GM23338 (cell line): Measurements from ENCODE around the gene ZBTB7B. TPM values are rescaled to one million over a fixed set of nuclear protein-coding genes. Genes with fewer than 3 reads are reported as not detected.

ENCODE experiments used
- ATAC-seq: fragments of 200-7000 bp; cut with Tn5 transposase; 3 replicates; pipeline ENCODE4 v1.9.1; 2020
- DNase-seq: peaks from one replicate; pipeline ENCODE4 v3.0.0-alpha.2; 2015; ENCODE audit warnings: low spot score
- H2AFZ ChIP-seq: fragments of 200-600 bp; sonication (generic); 2 replicates; pipeline ENCODE4 v1.8.0; 2016; ENCODE audit warnings: antibody characterized with exemption, mild to moderate bottlenecking, moderate library complexity
- H3F3A ChIP-seq: fragments of 200-600 bp; sonication (generic); replicated peaks from 2 replicates; pipeline ENCODE4 v1.8.0; 2017; ENCODE audit warnings: antibody characterized with exemption, mixed run types, low read depth
- H3K27ac ChIP-seq: fragments of 200-600 bp; sonication (generic); 2 replicates; pipeline ENCODE4 v1.6.1; 2016; ENCODE audit warnings: low read depth
- H3K27me3 ChIP-seq: fragments of 200-600 bp; sonication (generic); 2 replicates; pipeline ENCODE4 v1.8.0; 2016; ENCODE audit warnings: mild to moderate bottlenecking, mixed run types, moderate library complexity; ENCODE audit not compliant: insufficient read depth
- H3K36me3 ChIP-seq: fragments of 200-600 bp; sonication (generic); 2 replicates; pipeline ENCODE4 v1.8.0; 2016; ENCODE audit warnings: mild to moderate bottlenecking; ENCODE audit not compliant: insufficient read depth
- H3K4me1 ChIP-seq: fragments of 200-600 bp; sonication (generic); 2 replicates; pipeline ENCODE4 v1.8.0; 2016; ENCODE audit warnings: mild to moderate bottlenecking, moderate library complexity; ENCODE audit not compliant: insufficient read depth
- H3K4me2 ChIP-seq: fragments of 200-600 bp; sonication (generic); 2 replicates; pipeline ENCODE4 v1.7.1; 2017; ENCODE audit warnings: mixed run types
- H3K4me3 ChIP-seq: fragments of 200-600 bp; sonication (generic); 2 replicates; pipeline ENCODE4 v1.6.1; 2016; ENCODE audit warnings: mixed run types
- H3K79me2 ChIP-seq: fragments of 200-600 bp; sonication (generic); replicated peaks from 2 replicates; pipeline ENCODE4 v1.8.0; 2017; ENCODE audit warnings: mild to moderate bottlenecking; ENCODE audit not compliant: insufficient read depth
- H3K9me2 ChIP-seq: fragments of 200-600 bp; sonication (generic); 2 replicates; pipeline ENCODE4 v1.8.0; 2017; ENCODE audit not compliant: insufficient read depth
- H4K20me1 ChIP-seq: fragments of 200-600 bp; sonication (generic); replicated peaks from 2 replicates; pipeline ENCODE4 v1.8.0; 2017; ENCODE audit warnings: mild to moderate bottlenecking; ENCODE audit not compliant: insufficient read depth
- H3K27ac Mint-ChIP-seq: 2 replicates; pipeline ENCODE4 v1.8.0; 2020; ENCODE audit warnings: inconsistent platforms, mild to moderate bottlenecking, moderate library complexity, mixed read lengths
- H3K27me3 Mint-ChIP-seq: 3 replicates; pipeline ENCODE4 v1.8.0; 2022; ENCODE audit warnings: low read depth, mild to moderate bottlenecking, moderate library complexity, mixed read lengths, inconsistent platforms; ENCODE audit not compliant: insufficient read depth, poor library complexity
- H3K36me3 Mint-ChIP-seq: 3 replicates; pipeline ENCODE4 v1.8.0; 2021; ENCODE audit warnings: low read depth, mild to moderate bottlenecking, inconsistent platforms, moderate library complexity, mixed read lengths
- H3K4me1 Mint-ChIP-seq: 3 replicates; pipeline ENCODE4 v1.8.0; 2020; ENCODE audit warnings: mild to moderate bottlenecking, inconsistent platforms, mixed read lengths
- H3K4me3 Mint-ChIP-seq: 3 replicates; pipeline ENCODE4 v1.8.0; 2021; ENCODE audit warnings: moderate library complexity, mild to moderate bottlenecking, inconsistent platforms, mixed read lengths
- H3K9me3 Mint-ChIP-seq: 3 replicates; pipeline ENCODE4 v1.8.0; 2020; ENCODE audit warnings: moderate library complexity, mild to moderate bottlenecking, inconsistent platforms, mixed read lengths
- CREB1 ChIP-seq: fragments of 250-450 bp; sonication (Bioruptor Pico); IDR thresholded peaks from 2 replicates; pipeline ENCODE4 v1.5.0; 2020; ENCODE audit warnings: low read depth, mild to moderate bottlenecking, moderate library complexity
- EZH2 ChIP-seq: fragments of 200-600 bp; sonication (generic); IDR thresholded peaks from one replicate; pipeline ENCODE4 v1.8.0; 2017; ENCODE audit warnings: antibody characterized with exemption, mild to moderate bottlenecking, low read depth; ENCODE audit not compliant: unreplicated experiment
- EZH2phosphoT487 ChIP-seq: fragments of 200-600 bp; sonication (generic); IDR thresholded peaks from one replicate; pipeline ENCODE4 v1.8.1; 2018; ENCODE audit warnings: antibody characterized with exemption; ENCODE audit not compliant: unreplicated experiment
- JUNB ChIP-seq: IDR thresholded peaks from one replicate; pipeline ENCODE4 v1.6.1; 2016; ENCODE audit warnings: antibody characterized with exemption; ENCODE audit not compliant: unreplicated experiment
- NANOG ChIP-seq: IDR thresholded peaks from 2 replicates; pipeline ENCODE4 v1.6.1; 2016; ENCODE audit warnings: antibody characterized with exemption, borderline replicate concordance
- POLR2AphosphoS5 ChIP-seq: IDR thresholded peaks from 2 replicates; pipeline ENCODE4 v1.6.1; 2016; ENCODE audit warnings: antibody characterized with exemption, low read depth
- REST ChIP-seq: IDR thresholded peaks from one replicate; pipeline ENCODE4 v1.6.1; 2018; ENCODE audit warnings: antibody characterized with exemption; ENCODE audit not compliant: unreplicated experiment
- STAT1 ChIP-seq: IDR thresholded peaks from one replicate; pipeline ENCODE4 v1.6.1; 2016; ENCODE audit warnings: antibody characterized with exemption; ENCODE audit not compliant: unreplicated experiment
- ZNF114 ChIP-seq: fragments of 250-450 bp; sonication (Bioruptor Pico); IDR thresholded peaks from 2 replicates; pipeline ENCODE4 v1.5.0; 2020; ENCODE audit warnings: mild to moderate bottlenecking, moderate library complexity
- ZNF331 ChIP-seq: fragments of 250-450 bp; sonication (Bioruptor Pico); IDR thresholded peaks from 2 replicates; pipeline ENCODE4 v1.5.0; 2020; ENCODE audit warnings: low read depth, mild to moderate bottlenecking, moderate library complexity
- polyA plus RNA-seq: library from polyadenylated mRNA; unstranded; fragments of >200 nt; fragmentation: Nextera tagmentation; extraction: Ambion mirVana; gene quantifications from 2 replicates; pipeline ENCODE4 v1.2.1, GENCODE V29; 2016
- total RNA-seq: library from RNA; depleted of rRNA; stranded (reverse); fragments of >200 nt; shearing (Covaris generic); gene quantifications from 2 replicates; pipeline ENCODE4 v1.2.3, GENCODE V29; 2014
- TF ChIP-seq, protein P1 (sequence below): fragments of 250-450 bp; sonication (Bioruptor Pico); IDR thresholded peaks from 2 replicates; pipeline ENCODE4 v1.5.0; 2020; ENCODE audit warnings: mild to moderate bottlenecking, moderate library complexity
- TF ChIP-seq, protein P2 (sequence below): IDR thresholded peaks from 2 replicates; pipeline ENCODE4 v1.6.1; 2016; ENCODE audit warnings: antibody characterized with exemption
- TF ChIP-seq, protein P3 (sequence below), 2 experiments: fragments of 200-600 bp in 1 of 2; sonication (generic) in 1 of 2; conservative IDR thresholded peaks; 2 replicates each; pipeline versions ENCODE4 v1.5.1 to v1.6.1; 2016 to 2017; ENCODE audit warnings: antibody characterized with exemption in 2 of 2, low read depth in 2 of 2, mild to moderate bottlenecking in 2 of 2, moderate library complexity in 1 of 2

The ZBTB7B gene
- total and polyA plus RNA-seq, 2 experiments from 2014 or later = 3.6 to 32.6 TPM

- TF ChIP-seq ZNF114 (CRISPR knock-in tag) = no peak
- no peak for TF ChIP-seq STAT1
- no peak for TF ChIP-seq JUNB
- TF ChIP-seq NANOG = no peak
- TF ChIP-seq POLR2AphosphoS5 = no peak
- TF ChIP-seq, protein P1, sequence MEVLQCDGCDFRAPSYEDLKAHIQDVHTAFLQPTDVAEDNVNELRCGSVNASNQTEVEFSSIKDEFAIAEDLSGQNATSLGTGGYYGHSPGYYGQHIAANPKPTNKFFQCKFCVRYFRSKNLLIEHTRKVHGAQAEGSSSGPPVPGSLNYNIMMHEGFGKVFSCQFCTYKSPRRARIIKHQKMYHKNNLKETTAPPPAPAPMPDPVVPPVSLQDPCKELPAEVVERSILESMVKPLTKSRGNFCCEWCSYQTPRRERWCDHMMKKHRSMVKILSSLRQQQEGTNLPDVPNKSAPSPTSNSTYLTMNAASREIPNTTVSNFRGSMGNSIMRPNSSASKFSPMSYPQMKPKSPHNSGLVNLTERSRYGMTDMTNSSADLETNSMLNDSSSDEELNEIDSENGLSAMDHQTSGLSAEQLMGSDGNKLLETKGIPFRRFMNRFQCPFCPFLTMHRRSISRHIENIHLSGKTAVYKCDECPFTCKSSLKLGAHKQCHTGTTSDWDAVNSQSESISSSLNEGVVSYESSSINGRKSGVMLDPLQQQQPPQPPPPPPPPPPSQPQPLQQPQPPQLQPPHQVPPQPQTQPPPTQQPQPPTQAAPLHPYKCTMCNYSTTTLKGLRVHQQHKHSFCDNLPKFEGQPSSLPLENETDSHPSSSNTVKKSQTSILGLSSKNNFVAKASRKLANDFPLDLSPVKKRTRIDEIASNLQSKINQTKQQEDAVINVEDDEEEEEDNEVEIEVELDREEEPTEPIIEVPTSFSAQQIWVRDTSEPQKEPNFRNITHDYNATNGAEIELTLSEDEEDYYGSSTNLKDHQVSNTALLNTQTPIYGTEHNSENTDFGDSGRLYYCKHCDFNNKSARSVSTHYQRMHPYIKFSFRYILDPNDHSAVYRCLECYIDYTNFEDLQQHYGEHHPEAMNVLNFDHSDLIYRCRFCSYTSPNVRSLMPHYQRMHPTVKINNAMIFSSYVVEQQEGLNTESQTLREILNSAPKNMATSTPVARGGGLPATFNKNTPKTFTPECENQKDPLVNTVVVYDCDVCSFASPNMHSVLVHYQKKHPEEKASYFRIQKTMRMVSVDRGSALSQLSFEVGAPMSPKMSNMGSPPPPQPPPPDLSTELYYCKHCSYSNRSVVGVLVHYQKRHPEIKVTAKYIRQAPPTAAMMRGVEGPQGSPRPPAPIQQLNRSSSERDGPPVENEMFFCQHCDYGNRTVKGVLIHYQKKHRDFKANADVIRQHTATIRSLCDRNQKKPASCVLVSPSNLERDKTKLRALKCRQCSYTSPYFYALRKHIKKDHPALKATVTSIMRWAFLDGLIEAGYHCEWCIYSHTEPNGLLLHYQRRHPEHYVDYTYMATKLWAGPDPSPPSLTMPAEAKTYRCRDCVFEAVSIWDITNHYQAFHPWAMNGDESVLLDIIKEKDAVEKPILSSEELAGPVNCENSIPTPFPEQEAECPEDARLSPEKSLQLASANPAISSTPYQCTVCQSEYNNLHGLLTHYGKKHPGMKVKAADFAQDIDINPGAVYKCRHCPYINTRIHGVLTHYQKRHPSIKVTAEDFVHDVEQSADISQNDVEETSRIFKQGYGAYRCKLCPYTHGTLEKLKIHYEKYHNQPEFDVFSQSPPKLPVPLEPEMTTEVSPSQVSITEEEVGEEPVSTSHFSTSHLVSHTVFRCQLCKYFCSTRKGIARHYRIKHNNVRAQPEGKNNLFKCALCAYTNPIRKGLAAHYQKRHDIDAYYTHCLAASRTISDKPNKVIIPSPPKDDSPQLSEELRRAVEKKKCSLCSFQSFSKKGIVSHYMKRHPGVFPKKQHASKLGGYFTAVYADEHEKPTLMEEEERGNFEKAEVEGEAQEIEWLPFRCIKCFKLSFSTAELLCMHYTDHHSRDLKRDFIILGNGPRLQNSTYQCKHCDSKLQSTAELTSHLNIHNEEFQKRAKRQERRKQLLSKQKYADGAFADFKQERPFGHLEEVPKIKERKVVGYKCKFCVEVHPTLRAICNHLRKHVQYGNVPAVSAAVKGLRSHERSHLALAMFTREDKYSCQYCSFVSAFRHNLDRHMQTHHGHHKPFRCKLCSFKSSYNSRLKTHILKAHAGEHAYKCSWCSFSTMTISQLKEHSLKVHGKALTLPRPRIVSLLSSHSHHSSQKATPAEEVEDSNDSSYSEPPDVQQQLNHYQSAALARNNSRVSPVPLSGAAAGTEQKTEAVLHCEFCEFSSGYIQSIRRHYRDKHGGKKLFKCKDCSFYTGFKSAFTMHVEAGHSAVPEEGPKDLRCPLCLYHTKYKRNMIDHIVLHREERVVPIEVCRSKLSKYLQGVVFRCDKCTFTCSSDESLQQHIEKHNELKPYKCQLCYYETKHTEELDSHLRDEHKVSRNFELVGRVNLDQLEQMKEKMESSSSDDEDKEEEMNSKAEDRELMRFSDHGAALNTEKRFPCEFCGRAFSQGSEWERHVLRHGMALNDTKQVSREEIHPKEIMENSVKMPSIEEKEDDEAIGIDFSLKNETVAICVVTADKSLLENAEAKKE (CRISPR knock-in tag) = no peak
- no peak for TF ChIP-seq ZNF331 (CRISPR knock-in tag)
- no peak for TF ChIP-seq EZH2
- TF ChIP-seq, protein P2, sequence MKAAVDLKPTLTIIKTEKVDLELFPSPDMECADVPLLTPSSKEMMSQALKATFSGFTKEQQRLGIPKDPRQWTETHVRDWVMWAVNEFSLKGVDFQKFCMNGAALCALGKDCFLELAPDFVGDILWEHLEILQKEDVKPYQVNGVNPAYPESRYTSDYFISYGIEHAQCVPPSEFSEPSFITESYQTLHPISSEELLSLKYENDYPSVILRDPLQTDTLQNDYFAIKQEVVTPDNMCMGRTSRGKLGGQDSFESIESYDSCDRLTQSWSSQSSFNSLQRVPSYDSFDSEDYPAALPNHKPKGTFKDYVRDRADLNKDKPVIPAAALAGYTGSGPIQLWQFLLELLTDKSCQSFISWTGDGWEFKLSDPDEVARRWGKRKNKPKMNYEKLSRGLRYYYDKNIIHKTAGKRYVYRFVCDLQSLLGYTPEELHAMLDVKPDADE = no peak
- no peak for TF ChIP-seq EZH2phosphoT487
- TF ChIP-seq CREB1 (CRISPR knock-in tag) = no peak
- no peak for TF ChIP-seq REST
- TF ChIP-seq, protein P3, sequence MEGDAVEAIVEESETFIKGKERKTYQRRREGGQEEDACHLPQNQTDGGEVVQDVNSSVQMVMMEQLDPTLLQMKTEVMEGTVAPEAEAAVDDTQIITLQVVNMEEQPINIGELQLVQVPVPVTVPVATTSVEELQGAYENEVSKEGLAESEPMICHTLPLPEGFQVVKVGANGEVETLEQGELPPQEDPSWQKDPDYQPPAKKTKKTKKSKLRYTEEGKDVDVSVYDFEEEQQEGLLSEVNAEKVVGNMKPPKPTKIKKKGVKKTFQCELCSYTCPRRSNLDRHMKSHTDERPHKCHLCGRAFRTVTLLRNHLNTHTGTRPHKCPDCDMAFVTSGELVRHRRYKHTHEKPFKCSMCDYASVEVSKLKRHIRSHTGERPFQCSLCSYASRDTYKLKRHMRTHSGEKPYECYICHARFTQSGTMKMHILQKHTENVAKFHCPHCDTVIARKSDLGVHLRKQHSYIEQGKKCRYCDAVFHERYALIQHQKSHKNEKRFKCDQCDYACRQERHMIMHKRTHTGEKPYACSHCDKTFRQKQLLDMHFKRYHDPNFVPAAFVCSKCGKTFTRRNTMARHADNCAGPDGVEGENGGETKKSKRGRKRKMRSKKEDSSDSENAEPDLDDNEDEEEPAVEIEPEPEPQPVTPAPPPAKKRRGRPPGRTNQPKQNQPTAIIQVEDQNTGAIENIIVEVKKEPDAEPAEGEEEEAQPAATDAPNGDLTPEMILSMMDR (conservative IDR thresholded peaks at IDR 0.05; ENCODE audit: low read depth in 2 of 2) = no peak
- Histone ChIP-seq H3K4me3 (peak overlapping the region; percentile 90), H3K36me3 (no peaks in the 10 kb centered on the region), H3K27ac (peak overlapping the region; percentile 96), H3K9me2 (no peaks in the 10 kb centered on the region), H3K79me2 (peaks cover 16% of the 10 kb centered on the region), H4K20me1 (no peaks in the 10 kb centered on the region), H3F3A (peaks cover 16% of the 10 kb centered on the region), H2AFZ (no peak overlapping the region), H3K4me2 (peak overlapping the region; percentile 90), H3K4me1 (peaks cover 16% of the 10 kb centered on the region), H3K27me3 (no peaks in the 10 kb centered on the region)
- no peak for DNase-seq
- no peaks in the 10 kb centered on the region for H3K36me3 Mint-ChIP-seq
- peak overlapping the region; percentile 99 for H3K27ac Mint-ChIP-seq
- H3K9me3 Mint-ChIP-seq = no peaks in the 10 kb centered on the region
- peaks cover 21% of the 10 kb centered on the region for H3K27me3 Mint-ChIP-seq
- peak overlapping the region; percentile 90 for H3K4me3 Mint-ChIP-seq
- H3K4me1 Mint-ChIP-seq = peaks cover 25% of the 10 kb centered on the region
- ATAC-seq = no peak
These were observed 2.2 kb upstream of the ZBTB7B start for GRCh38 chr1:155000411-155000725.
